Stimulated activated CD8-positive, alpha-beta memory T cell treated with anti-CD3 and anti-CD28 coated beads, Interleukin-7, amount 100 ng/mL, for 48 hours (primary cell): Measurements from ENCODE around the gene SNX25.
"Not testable (repeated sequence)": the region's sequence is repeated elsewhere in the genome, so short reads cannot be mapped to it uniquely, and the experiment has no call there.

ENCODE experiments used
- DNase-seq, 2 donors: peaks; one replicate each; pipeline ENCODE4 v3.0.0-alpha.2; 2020; ENCODE audit warnings: low read depth in 1 of 2; ENCODE audit errors: extremely low read depth in 1 of 2

Gene SNX25

DNA sequence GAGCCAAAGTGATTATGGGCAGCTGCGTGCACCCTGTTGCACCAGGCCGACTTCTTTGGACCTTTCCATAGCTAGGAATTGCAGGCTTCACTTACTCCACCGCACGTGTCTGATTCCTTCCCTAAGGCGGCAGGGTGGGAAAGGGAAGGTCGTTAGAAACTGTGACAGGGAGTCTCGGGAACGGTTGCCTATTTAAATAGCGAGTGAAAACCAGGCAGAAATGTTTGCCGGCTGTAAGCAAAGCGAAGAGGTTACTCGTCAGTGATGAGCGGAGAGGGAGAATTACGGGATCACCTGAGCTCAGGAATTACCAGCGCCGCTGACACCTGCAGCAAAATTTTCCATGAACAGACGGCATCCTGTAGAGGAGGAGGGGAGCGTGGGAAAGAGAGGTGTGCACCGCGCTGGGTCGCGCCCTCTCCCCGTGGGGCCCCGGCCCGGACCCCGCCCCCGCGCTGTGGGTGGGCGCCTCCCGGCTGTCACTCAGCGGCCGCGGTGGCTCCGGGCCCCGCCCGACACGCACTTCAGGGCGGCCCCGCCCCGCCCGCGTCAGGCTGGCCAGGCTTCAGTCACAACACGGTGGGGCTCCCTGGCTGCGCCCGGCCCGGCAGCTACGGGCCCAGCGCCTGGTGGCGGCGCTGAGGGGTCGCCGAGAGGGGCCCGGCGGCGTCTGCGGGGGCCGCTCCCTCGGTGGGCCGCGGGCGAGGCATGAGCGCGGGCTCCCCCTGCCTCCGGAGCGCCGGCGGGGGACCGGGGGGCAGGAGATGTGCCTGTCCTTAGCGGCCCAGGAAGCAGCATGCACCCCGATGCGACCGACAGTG lies at the start of gene SNX25:
Gene SNX25 (plus strand): TSS at position 568 of the 821 bp plus-strand sequence. CDS start 229 bp downstream, at position 797.
- DNase-seq, result peak; percentile 79 to 85

DNA sequence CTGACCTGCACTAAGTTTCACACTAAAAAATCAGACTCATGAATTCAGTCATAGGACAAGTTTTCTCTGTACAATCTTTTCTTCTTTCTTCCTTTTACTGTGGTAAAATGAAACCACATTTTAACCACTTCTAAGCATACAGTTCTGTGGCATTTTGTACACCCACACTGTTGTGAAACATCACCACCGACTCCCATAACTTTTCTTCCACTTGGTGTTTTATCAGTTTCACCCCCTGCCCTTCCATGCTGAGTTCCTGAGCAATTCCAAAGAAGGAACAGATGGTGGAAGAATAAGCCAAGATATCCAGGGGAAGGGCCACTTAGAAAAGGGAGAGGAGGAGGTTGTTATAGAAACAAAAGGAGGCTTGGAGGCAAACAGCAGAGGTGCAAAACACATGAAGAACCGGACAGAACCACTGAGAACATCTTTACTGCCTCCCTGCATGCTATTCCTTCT lies 43.8 kb upstream of the SNX25 start:
- no peak for DNase-seq

DNA sequence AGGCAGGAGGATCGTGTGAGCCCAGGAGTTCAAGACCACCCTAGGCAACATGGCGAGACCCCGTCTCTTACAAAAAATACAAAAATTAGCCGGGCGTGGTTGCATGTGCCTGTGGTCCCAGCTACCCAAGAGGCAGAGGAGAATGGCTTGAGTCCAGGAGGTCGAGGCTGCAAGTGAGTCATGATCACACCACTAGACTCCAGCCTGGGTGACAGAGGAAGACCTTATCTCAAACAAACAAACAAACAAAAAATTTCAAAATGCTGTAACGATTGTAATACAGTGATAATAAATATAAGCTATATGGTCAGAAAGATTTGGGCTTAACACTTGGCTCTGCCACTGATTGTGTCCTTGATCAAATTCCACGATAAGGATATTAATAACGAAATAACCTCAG lies 42.2 kb upstream of the SNX25 start:
- DNase-seq, result no peak

DNA sequence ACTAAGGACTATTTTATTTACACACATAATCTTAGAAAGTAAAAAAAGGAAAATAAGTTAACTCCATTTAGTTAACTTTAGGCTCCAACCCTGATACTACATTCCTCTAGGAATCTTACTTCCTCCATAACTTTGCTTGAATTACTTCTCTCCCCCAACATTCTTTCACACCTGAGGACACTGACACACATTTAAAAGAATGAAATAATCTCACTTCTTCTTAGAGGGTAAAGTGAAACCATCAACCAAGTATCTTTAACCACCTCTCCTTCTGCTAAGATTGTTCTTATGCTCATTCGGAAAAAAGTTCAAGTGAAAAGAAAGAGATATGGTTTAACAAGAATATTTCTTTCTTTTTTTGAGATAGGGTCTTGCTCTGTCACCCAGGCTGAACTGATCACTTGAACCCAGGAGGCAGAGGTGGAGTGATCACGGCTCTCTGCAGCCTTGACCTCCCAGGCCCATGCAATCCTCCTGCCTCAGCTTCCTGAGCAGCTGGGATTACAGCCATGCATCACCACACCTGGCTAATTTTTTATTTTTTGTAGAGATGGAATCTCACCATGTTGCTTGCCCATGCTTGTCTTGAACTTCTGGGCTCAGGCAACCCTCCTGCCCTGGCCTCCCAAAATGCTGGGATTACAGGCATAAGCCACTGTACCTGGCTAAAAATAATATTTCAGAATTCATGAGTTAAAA lies 37.9 kb upstream of the SNX25 start:
- DNase-seq, result no peak

DNA sequence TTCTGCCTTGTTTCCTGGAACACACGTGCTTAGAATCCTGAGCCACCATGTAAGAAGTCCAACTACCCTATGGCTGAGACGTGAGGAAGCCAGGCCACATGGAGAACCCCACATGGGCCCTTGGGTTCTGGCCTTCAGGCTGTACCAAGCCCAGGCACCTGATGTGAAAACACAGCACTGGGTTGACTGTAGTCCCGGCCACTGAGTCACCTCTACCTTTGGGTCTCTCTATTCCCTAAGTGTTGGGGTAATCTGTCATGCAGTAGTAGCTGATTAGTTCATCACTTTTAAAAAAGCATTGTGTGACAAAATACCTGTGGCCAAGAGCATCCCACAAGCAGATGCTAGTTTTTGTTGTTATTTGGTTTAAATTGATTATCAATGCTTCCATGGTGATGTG lies 29.9 kb upstream of the SNX25 start:
- DNase-seq, result no peak

DNA sequence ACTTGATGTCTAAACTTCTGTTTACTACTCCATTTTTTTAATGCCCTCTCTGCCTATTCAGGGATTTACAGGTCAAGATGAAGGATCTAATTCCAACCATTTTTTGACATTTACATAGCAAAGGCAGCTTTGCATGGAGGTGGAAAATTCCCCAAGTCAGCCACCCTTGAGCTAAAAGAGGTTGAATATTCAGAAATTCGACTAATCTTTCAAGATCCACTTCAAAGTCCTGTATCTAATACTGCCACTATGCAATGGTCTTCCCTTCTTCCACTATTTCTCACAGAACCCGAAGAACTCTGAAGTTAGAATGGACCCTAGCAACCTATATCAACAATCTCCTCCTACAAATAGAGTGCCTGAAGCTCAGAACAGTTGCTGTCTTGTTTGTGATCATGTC lies 27.2 kb upstream of the SNX25 start:
- no peak for DNase-seq

DNA sequence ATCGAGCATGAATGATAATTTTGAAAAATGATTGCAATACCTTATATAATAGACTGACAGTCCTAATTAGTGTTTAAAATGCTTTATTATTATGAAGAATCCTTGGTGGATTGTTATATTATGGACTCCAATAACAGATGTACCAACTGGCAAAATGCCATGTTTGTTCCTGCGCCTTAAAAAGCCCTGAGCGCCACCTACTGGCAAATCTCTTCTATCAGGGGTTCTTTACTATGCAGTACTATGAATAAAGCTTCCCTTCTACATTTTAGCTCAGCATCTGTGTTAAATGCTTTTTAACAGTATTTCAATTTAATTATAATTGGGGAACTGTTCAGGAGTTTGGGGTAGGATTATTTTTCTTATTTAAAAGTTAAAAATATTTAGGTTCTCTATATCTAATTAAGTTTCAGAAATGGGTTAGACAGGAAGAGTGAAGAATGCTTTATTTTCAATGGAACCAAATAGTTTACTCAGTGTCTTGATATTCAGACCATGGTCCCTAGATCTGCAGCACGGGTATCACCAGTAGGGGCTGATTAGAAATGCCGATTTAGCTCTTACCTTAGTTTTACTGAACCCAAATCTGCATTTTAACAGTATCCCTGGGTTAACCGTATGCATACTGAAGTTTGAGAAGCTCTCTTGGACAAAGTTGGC lies 25.6 kb upstream of the SNX25 start:
- peak in 1 of 2 donors; percentile 46 for DNase-seq

DNA sequence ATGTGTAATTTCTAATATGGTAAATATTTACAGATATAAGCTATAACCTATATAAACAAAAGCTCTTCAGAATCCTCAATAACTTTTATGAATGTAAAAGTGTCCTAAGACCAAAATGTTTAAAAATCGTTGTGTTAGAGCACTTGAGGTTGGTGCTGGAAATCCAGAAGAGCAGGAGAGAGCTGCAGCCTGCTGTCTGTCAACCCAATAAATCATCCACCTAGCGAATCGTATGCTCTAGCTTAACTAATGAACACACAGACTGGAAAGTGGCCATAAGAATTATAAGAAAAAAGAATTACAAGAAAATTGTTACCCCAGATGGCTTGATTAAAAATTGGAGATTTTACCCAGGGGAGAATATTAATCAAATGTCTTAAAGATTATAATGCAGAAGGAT lies 22.6 kb upstream of the SNX25 start:
- no peak for DNase-seq

DNA sequence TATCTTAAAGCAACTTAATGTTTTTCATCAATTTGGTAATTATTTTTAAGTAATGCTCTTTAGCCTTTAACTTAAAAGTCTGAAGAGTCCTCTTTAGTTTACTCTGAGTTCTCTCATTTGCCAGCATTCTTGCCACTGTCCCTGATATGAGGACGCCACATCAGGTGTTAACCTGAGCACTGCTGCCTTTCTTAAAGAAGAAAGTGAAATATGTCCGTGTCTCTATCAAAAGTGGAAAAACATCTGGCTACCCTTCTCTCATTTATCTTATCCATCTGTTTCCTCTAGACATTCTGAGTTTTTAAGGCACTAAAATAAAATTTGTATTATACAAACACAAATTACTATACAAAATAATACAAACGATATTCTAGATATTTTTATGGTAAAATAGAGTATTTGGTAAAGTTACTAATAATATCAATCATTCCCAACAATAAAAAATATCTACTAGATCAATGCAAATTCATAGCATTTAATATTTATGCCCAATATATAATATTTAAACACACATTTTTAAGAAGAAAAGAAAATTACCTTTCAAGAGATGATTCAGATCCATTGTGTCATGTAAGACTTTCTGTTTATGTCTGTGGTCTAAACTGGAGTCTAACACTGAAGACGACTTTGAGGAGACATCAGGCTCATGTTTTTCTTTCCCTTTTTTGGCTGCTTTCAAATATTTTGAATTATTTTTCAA lies 19.6 kb upstream of the SNX25 start:
- no peak for DNase-seq

DNA sequence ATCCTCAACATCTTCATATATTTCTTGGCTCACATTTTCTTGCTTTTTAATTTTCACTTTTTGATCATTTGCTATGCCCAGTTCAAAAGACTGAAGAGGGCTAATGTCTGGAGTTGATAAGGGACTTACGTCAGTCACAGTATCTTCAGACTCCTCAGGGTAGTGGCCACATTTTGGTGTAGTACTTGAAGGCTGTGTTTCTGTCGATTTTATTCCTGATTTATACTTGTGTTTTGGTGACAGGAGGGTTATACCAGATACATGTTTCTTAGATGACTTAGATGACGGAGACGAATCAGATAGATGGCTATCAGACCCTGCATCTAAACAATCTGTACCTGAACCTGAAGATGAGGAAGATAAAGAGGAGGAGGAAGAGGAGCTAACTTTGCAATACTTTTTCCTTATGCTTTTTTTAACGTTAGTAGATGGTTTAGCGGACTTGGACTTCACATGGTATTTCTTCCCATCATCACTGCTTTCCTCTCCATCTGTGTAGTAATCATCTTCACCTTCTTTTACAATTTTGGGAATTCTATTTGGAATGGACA lies 19.0 kb upstream of the SNX25 start:
- DNase-seq, result no peak

DNA sequence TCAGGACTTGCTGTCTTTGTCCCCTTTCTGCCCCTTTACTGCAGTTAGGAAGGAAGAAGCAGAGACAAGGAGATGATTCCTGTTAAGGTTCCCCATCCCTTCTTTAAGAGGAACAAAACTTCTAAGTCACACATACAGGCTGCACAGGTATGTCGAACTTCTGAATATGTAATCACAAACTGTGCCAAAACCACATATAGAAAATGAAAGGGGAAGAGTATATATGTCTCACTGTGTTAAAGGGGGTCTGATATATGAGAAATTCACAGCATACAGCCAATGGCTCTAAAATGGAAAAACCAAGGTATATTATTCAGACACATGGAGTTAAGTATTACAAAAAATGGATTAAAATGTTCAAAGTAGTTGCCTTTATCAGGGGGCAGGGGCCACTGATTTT lies 17.3 kb upstream of the SNX25 start:
- no peak for DNase-seq

DNA sequence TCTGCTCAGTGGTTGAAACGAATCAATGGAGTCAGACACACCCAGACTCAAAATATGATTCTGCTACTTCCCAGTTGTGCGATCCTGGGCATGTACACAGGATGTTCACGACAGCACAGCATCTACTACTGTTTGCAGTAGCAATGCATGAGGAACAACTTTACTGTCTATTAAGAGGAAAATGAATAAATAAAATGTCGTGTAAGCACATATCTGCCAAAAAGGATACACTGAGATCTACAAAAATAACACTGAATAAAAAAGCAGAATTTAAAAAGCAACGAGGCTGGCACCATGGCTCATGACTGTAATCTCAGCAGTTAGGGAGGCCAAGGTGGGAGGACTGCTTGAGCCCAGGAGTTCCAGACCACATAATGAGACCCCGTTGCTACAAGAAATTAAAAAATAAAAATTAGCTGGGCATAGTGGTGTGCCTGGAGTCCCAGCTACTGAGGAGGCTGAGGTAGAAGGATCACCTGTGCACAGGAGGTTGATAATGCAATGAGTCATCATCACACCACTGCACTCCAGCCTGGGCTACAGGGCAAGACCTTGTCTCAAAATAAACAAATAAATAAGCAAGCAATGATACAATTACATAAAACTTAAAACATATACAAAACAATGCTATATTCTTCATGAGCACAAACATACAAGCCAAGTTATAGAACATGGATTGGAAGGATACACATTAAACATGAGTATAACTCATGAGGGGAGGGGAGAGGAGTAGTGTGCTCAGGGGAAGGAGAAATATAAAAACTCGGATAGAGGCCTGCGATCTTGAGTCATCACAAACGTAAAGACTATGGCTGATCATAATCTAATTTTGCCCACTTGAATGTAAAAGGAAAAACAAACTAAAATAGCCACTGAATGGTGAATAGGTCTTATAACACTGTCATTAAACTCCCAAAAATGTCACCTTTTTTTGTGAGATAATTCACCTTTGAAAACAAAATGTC lies 14.2 kb upstream of the SNX25 start:
- no peak for DNase-seq

DNA sequence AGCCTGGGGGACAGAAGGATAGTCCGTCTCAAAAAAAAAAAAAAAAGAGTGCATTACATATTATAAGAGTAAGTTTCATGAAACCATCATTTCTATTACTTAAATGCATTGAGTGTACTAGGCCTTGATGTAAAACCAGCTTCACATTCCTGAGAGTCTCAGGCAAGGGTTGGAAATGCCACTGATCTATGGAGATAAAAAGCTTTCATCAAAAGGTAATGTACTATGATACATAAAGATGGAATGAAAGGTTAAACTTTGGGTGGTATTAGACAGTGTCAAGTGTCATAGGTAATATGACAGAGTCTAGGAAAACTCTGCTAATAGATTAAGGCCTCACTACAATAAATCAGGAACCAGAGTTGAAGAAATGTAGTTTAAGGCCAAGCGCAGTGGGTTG lies 13.0 kb upstream of the SNX25 start:
- no peak for DNase-seq

DNA sequence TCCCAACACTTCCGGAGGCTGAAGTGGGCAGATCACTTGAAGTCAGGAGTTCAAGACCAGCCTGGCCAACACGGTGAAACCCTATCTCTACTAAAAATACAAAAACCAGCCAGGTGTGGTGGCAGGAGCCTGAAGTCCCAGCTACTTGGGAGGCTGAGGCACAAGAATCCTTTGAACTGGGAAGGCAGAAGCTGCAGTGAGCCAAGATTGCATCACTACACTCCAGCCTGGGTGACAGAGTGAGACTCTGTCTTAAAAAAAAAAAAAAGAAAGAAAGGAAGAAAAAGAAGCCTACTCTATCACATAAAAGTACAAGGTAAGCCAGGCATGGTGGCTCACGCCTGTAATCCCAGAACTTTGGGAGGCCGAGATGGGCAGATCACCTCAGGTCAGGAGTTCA lies 11.2 kb upstream of the SNX25 start:
- not testable (repeated sequence) for DNase-seq

DNA sequence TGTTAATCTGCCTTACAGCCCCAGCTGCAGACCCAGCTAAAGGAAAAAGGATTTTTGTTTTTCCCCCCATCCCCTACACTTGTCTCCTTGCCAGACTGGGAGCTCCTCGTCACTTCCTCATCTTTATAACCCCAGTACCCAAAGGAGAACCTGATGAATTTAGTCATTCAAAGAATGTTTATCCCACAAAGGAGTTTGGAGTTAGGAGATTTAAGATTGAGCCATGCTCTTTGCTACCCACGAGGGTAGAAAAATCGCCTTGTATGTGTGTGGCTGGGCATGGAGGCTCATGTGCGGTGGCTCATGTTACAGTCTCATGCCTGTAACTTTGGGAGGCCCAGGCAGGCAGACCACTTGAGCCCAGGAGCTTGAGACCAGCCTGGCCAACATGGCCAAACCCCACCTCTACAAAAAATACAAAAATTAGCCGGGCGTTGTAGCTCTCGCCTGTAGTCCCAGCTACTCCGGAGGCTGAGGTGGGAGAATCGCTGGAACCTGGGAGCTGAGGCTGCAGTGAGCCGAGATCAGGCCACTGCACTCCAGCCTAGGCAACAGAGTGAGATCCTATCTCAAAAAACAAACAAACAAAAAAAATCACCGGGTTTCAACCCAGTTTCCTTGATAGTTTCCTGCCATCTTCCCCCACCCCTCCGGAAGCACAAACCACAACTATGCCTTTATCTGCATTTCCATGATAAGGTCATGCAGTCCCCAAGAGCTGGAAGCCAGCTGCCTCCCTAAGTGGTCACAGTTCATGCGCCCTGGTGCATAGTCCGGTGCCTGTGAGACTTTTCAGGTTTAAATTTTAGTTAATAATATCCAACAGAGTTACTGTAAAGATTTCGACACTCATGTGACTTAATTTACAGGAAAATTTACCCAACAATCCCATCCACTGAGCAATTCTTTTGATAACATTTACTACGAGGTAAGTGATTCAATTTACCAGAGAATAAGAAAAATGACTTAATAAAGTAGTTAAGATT lies 7.1 kb upstream of the SNX25 start:
- no peak for DNase-seq

DNA sequence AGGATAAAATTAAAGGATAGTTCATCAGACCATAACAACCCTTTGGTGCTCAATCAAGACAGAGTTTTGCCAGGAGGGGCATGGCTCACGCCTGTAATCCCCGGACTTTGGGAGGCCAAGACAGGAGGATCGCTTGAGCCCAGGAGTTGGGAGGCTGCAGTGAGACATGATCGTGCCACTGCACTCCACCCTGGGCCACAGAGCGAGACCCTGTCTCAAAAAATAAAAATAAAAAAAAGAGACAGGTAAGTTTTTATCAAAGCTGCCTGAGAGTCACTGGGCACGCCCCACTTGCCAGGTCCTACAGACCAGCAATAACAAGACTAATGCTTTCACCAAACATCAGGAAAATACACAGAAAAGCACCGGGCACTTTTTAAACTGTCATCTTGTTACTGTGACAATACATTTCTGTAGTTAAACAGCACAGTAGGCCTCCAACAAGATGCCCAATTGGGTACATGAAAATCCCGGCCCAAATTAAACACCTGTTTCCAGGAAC lies 6.4 kb upstream of the SNX25 start:
- DNase-seq, result no peak

DNA sequence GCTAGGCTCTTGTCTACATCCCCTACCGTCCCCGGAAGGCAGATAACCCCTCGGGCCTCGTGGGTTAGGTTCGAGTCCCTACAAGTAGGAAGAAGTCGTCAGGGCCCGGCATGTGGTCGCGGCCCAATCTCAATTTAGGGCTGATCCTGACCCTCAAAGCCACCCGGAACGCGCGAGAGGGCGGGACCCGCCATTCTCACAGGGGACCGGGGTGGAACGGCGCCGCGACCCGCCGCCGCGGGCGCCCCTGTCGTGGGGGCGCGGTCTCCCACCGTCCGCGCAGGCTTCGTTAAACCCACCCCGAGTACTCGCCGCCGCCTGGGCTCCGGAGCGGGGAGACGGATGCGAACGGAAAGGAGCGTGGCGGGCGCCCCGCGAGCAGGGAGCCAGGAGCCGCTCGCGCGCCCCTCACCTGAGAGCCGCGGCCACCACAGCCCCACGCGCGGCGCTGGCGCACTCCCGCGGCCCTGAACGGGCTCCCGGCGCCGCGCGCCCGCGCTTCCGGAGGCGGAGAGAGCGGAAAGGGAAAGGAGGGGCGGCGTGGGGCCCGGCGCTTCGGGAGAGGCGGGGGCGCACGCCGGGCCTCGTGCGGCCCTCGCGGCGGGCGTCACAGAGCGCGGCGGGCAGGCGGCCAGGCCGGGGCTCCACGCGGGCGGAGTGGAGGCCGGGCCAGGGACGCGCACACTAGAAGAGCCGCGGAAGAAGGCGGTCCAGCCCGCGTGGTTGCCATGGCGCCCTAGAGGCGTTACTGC lies 5.7 kb upstream of the SNX25 start, which contains the start of gene CFAP97:
Gene CFAP97 (minus strand): TSS at position 515 of the 752 bp plus-strand sequence. CDS start 12,804 bp downstream, outside the sequence.
- DNase-seq, result peak; percentile 64 to 70
